AG04450 (cell line): Measurements from ENCODE around the gene PLXNA4. TPM values are rescaled to one million over a fixed set of nuclear protein-coding genes. Genes with fewer than 3 reads are reported as not detected.

ENCODE experiments used
- CTCF ChIA-PET: fragments of 300-600, 350-600 bp; formaldehyde crosslinking; extraction: SDS; loops from one replicate; lab custom pipeline; 2022; ENCODE audit warnings: antibody characterized with exemption, inconsistent platforms; lab: Charles Lee
- POLR2A ChIA-PET: fragments of 350-600 bp; formaldehyde crosslinking; extraction: SDS; loops from one replicate; lab custom pipeline; 2021; ENCODE audit warnings: antibody characterized with exemption, inconsistent platforms; lab: Yijun Ruan, JAX
- DNase-seq: peaks from one replicate; pipeline ENCODE4 v3.0.0-alpha.2; 2011; ENCODE audit warnings: low read depth, low spot score
- H3K27ac ChIP-seq: one replicate; pipeline ENCODE4 v1.5.1; 2012; ENCODE audit warnings: low read depth, low read length, control low read depth
- H3K27me3 ChIP-seq: one replicate; pipeline ENCODE4 v1.6.0; 2012; ENCODE audit warnings: low read length; ENCODE audit not compliant: control insufficient read depth, insufficient read depth
- H3K4me3 ChIP-seq: 2 replicates; pipeline ENCODE4 v1.5.1; 2011; ENCODE audit warnings: mild to moderate bottlenecking, low read depth, low read length, control low read depth
- H3K9me3 ChIP-seq: 2 replicates; pipeline ENCODE4 v1.5.1; 2012; ENCODE audit warnings: low read length; ENCODE audit not compliant: control insufficient read depth, insufficient read depth
- CTCF ChIP-seq: IDR thresholded peaks from 2 replicates; pipeline ENCODE4 v1.5.1; 2011; ENCODE audit warnings: low read depth, low read length, control low read depth, inconsistent platforms
- polyA plus RNA-seq: library from polyadenylated mRNA; depleted of rRNA; stranded (reverse); fragments of >200 nt; gene quantifications from 2 replicates; pipeline ENCODE4 v1.2.3, GENCODE V29; 2011

The PLXNA4 gene
- polyA plus RNA-seq, 1 experiment: 0.05 TPM

GRCh38 chr7:132207211-132207610 is 369.1 kb downstream of the PLXNA4 start:
- CTCF ChIA-PET: no interaction called here
- POLR2A ChIA-PET: no interaction called here

GRCh38 chr7:132206594-132206993 is 369.7 kb downstream of the PLXNA4 start:
- POLR2A ChIA-PET: no interaction called here
- H3K27ac ChIP-seq: no peak overlapping the region

More at GRCh38 chr7:132207211-132207610, 369.1 kb downstream of the PLXNA4 start:
- DNase-seq: no peak
- Histone ChIP-seq H3K27me3 (no peaks in the 10 kb centered on the region), H3K9me3 (no peaks in the 10 kb centered on the region), H3K4me3 (no peak overlapping the region), H3K27ac (no peak overlapping the region)
- TF ChIP-seq CTCF: no peak

GRCh38 chr7:132205509-132205908 is 370.8 kb downstream of the PLXNA4 start:
- no peak for TF ChIP-seq CTCF
- POLR2A ChIA-PET: no interaction called here
- CTCF ChIA-PET: no interaction called here

More at GRCh38 chr7:132206594-132206993, 369.7 kb downstream of the PLXNA4 start:
- H3K27me3 ChIP-seq: no peaks in the 10 kb centered on the region
- DNase-seq: no peak
- no peaks in the 10 kb centered on the region for H3K9me3 ChIP-seq
- no peak overlapping the region for H3K4me3 ChIP-seq
- no peak for TF ChIP-seq CTCF
- CTCF ChIA-PET: no interaction called here

GRCh38 chr7:132203021-132203420 is 373.2 kb downstream of the PLXNA4 start:
- H3K9me3 ChIP-seq: no peaks in the 10 kb centered on the region
- no peaks in the 10 kb centered on the region for H3K27me3 ChIP-seq
- ChIA-PET POLR2A (no interaction called here), CTCF (no interaction called here)
- TF ChIP-seq CTCF: no peak
- no peak for DNase-seq
- H3K4me3 ChIP-seq: no peak overlapping the region
- H3K27ac ChIP-seq: no peak overlapping the region

More at GRCh38 chr7:132205509-132205908, 370.8 kb downstream of the PLXNA4 start:
- Histone ChIP-seq H3K27ac (no peak overlapping the region), H3K9me3 (no peaks in the 10 kb centered on the region), H3K27me3 (no peaks in the 10 kb centered on the region), H3K4me3 (no peak overlapping the region)
- no peak for DNase-seq

GRCh38 chr7:132202541-132202940 is 373.7 kb downstream of the PLXNA4 start:
- no peak for TF ChIP-seq CTCF
- Histone ChIP-seq H3K27ac (no peak overlapping the region), H3K27me3 (no peaks in the 10 kb centered on the region), H3K9me3 (no peaks in the 10 kb centered on the region), H3K4me3 (no peak overlapping the region)
- no peak for DNase-seq
- CTCF ChIA-PET: no interaction called here
- POLR2A ChIA-PET: no interaction called here
